HCT116 (cell line): Measurements from ENCODE around the gene CES3. TPM values are rescaled to one million over a fixed set of nuclear protein-coding genes. Genes with fewer than 3 reads are reported as not detected.

Experiments
- ATAC-seq: fragments of 200-7000 bp; cut with Tn5 transposase; 2 replicates; pipeline ENCODE4 v1.9.1; 2020; ENCODE audit warnings: mild to moderate bottlenecking, moderate library complexity
- BruUV-seq: library from RNA; stranded (reverse); fragments of 400-500 nt; replicated peaks from 2 replicates; lab custom pipeline; 2021; lab: Mats Ljungman, UMichigan
- CTCF ChIA-PET: fragments of 300-600 bp; sonication (Branson Sonifier 250); formaldehyde crosslinking; loops from one replicate; lab custom pipeline; 2021; ENCODE audit warnings: antibody characterized with exemption; lab: Charles Lee
- POLR2A ChIA-PET: fragments of 300-600, 350-600 bp; sonication (Branson Sonifier 250); formaldehyde crosslinking; loops from one replicate; lab custom pipeline; 2021; ENCODE audit warnings: antibody characterized with exemption; lab: Charles Lee
- RAD21 ChIA-PET, 2 experiments: fragments of 300-600 bp; sonication (Branson Sonifier 250); formaldehyde crosslinking; loops; one replicate each; lab custom pipeline; 2023; ENCODE audit warnings: low total read pairs in 2 of 2; ENCODE audit not compliant: uncharacterized antibody in 2 of 2, unreplicated experiment in 2 of 2, low non-redundant PET in 1 of 2; lab: Charles Lee
- DNase-seq: peaks from one replicate; pipeline ENCODE4 v3.0.0-alpha.2; 2010; ENCODE audit warnings: low read depth, low spot score
- H2AFZ ChIP-seq: fragments of 200-600 bp; shearing (Covaris generic), sonication (generic); 2 replicates; pipeline ENCODE4 v1.6.1; 2017; ENCODE audit warnings: low read depth, mixed run types, mixed read lengths, antibody characterized with exemption, low read length; ENCODE audit not compliant: poor library complexity, severe bottlenecking
- H3K27ac ChIP-seq: 2 replicates; pipeline ENCODE4 v1.5.1; 2012; ENCODE audit warnings: low read depth, low read length
- H3K27me3 ChIP-seq: fragments of 200-600 bp; sonication (generic); 2 replicates; pipeline ENCODE4 v1.6.1; 2016; ENCODE audit warnings: mixed run types, low read length, mixed read lengths; ENCODE audit not compliant: insufficient read depth
- H3K36me3 ChIP-seq, 2 experiments: fragments of 200-500 bp in 1 of 2; fragments of 200-600 bp in 1 of 2; sonication (Bioruptor generic) in 1 of 2; sonication (generic) in 1 of 2; 2 replicates each; pipeline versions ENCODE4 v1.5.1 to v1.6.1; 2014 to 2016; ENCODE audit warnings: low read length in 2 of 2, inconsistent platforms in 1 of 2, mixed read lengths in 1 of 2, mixed run types in 1 of 2; ENCODE audit not compliant: insufficient read depth in 2 of 2, control insufficient read depth in 1 of 2
- H3K4me1 ChIP-seq, 2 experiments: fragments of 200-600 bp in 1 of 2; sonication (generic) in 1 of 2; 2 replicates each; pipeline versions ENCODE4 v1.5.1 to v1.6.1; 2012 to 2017; ENCODE audit warnings: low read length in 2 of 2, inconsistent platforms in 1 of 2, mild to moderate bottlenecking in 1 of 2, mixed read lengths in 1 of 2, mixed run types in 1 of 2, moderate library complexity in 1 of 2; ENCODE audit not compliant: insufficient read depth in 2 of 2, control insufficient read depth in 1 of 2
- H3K4me2 ChIP-seq: fragments of 200-600 bp; sonication (generic); 2 replicates; pipeline ENCODE4 v1.6.1; 2017; ENCODE audit warnings: mixed run types, low read length, mixed read lengths
- H3K4me3 ChIP-seq, 2 experiments: fragments of 200-600 bp in 1 of 2; sonication (generic) in 1 of 2; replicated peaks in 1 of 2; 2 replicates each; pipeline ENCODE4 v1.5.1; 2011 to 2016; ENCODE audit warnings: low read length in 2 of 2, control low read depth in 1 of 2, low read depth in 1 of 2, mild to moderate bottlenecking in 1 of 2, mixed read lengths in 1 of 2, mixed run types in 1 of 2
- H3K79me2 ChIP-seq: fragments of 200-600 bp; sonication (generic); 2 replicates; pipeline ENCODE4 v1.6.1; 2017; ENCODE audit warnings: mild to moderate bottlenecking, mixed run types, low read length, moderate library complexity, mixed read lengths; ENCODE audit not compliant: insufficient read depth
- H3K9ac ChIP-seq: fragments of 200-600 bp; sonication (generic); 2 replicates; pipeline ENCODE4 v1.6.1; 2016; ENCODE audit warnings: low read length, mixed read lengths
- H3K9me2 ChIP-seq: fragments of 200-600 bp; sonication (generic), shearing (Covaris generic); 2 replicates; pipeline ENCODE4 v1.6.1; 2017; ENCODE audit warnings: mixed run types, mild to moderate bottlenecking, moderate library complexity; ENCODE audit not compliant: insufficient read depth
- H3K9me3 ChIP-seq, 2 experiments: fragments of 200-500 bp in 1 of 2; fragments of 200-600 bp in 1 of 2; sonication (Bioruptor generic) in 1 of 2; sonication (generic) in 1 of 2; 2 replicates each; pipeline ENCODE4 v1.6.1; 2014 to 2017; ENCODE audit warnings: low read length in 2 of 2, mixed read lengths in 2 of 2, inconsistent platforms in 1 of 2, low read depth in 1 of 2, mild to moderate bottlenecking in 1 of 2, mixed run types in 1 of 2, moderate library complexity in 1 of 2; ENCODE audit not compliant: control insufficient read depth in 1 of 2, insufficient read depth in 1 of 2
- H4K20me1 ChIP-seq: fragments of 200-600 bp; sonication (generic), shearing (Covaris generic); 2 replicates; pipeline ENCODE4 v1.6.1; 2017; ENCODE audit warnings: mixed run types, mild to moderate bottlenecking, moderate library complexity; ENCODE audit not compliant: insufficient read depth
- ATF3 ChIP-seq: IDR thresholded peaks from 2 replicates; pipeline ENCODE4 v1.6.1; 2012
- CBX3 ChIP-seq: IDR thresholded peaks from 2 replicates; pipeline ENCODE4 v1.6.1; 2012; ENCODE audit warnings: low read depth
- CEBPB ChIP-seq: IDR thresholded peaks from 2 replicates; pipeline ENCODE4 v1.6.1; 2012; ENCODE audit warnings: low read depth
- CTCF ChIP-seq, 3 experiments: fragments of 200-600 bp in 1 of 3; sonication (generic) in 1 of 3; IDR thresholded peaks in 2 of 3; conservative IDR thresholded peaks in 1 of 3; 2 replicates each; pipeline ENCODE4 v1.5.1; 2012 to 2017; ENCODE audit warnings: low read depth in 2 of 3, low read length in 2 of 3, antibody characterized with exemption in 1 of 3, borderline replicate concordance in 1 of 3, control low read depth in 1 of 3, mild to moderate bottlenecking in 1 of 3, mixed read lengths in 1 of 3, mixed run types in 1 of 3, moderate library complexity in 1 of 3; ENCODE audit not compliant: insufficient read depth in 1 of 3
- EGR1 ChIP-seq: IDR thresholded peaks from 2 replicates; pipeline ENCODE4 v1.6.1; 2012; ENCODE audit warnings: low read depth
- ELF1 ChIP-seq: IDR thresholded peaks from 2 replicates; pipeline ENCODE4 v1.6.1; 2012; ENCODE audit warnings: low read depth, borderline replicate concordance
- MAX ChIP-seq: IDR thresholded peaks from 2 replicates; pipeline ENCODE4 v1.6.1; 2012
- POLR2A ChIP-seq: IDR thresholded peaks from 2 replicates; pipeline ENCODE4 v1.7.0; 2011; ENCODE audit warnings: borderline replicate concordance; ENCODE audit not compliant: insufficient read depth, insufficient read length; ENCODE audit errors: extremely low read depth
- POLR2AphosphoS5 ChIP-seq: IDR thresholded peaks from 2 replicates; pipeline ENCODE4 v1.6.1; 2011; ENCODE audit warnings: mild to moderate bottlenecking, low read depth, low read length, moderate library complexity
- RAD21 ChIP-seq: IDR thresholded peaks from 2 replicates; pipeline ENCODE4 v1.6.1; 2012; ENCODE audit warnings: low read depth, mild to moderate bottlenecking
- REST ChIP-seq: IDR thresholded peaks from 2 replicates; pipeline ENCODE4 v1.6.1; 2012; ENCODE audit warnings: low read depth
- SIN3A ChIP-seq: IDR thresholded peaks from 2 replicates; pipeline ENCODE4 v1.6.1; 2012; ENCODE audit warnings: low read depth
- YY1 ChIP-seq: IDR thresholded peaks from 2 replicates; pipeline ENCODE4 v1.6.1; 2011; ENCODE audit warnings: low read length, low read depth, moderate library complexity, mild to moderate bottlenecking; ENCODE audit not compliant: insufficient replicate concordance; ENCODE audit errors: extremely low read depth
- ZBTB33 ChIP-seq: IDR thresholded peaks from 2 replicates; pipeline ENCODE4 v1.6.1; 2011; ENCODE audit warnings: mild to moderate bottlenecking, low read length, moderate library complexity; ENCODE audit not compliant: insufficient replicate concordance; ENCODE audit errors: extremely low read depth
- ZFX ChIP-seq: fragments of 450-650 bp; IDR thresholded peaks from 2 replicates; pipeline ENCODE4 v1.6.1; 2017
- ZNF274 ChIP-seq: fragments of 200-500 bp; sonication (Bioruptor generic); IDR thresholded peaks from 2 replicates; pipeline ENCODE4 v1.6.1; 2014; ENCODE audit warnings: mild to moderate bottlenecking, low read depth, low read length, inconsistent platforms
- intact Hi-C: fragments of 100-400 bp; cut with micrococcal nuclease; formaldehyde crosslinking; loops from 2 replicates; pipeline ENCODE4 v1.10.0; 2022
- total RNA-seq: library from RNA; stranded (reverse); gene quantifications from one replicate; pipeline ENCODE4 v1.2.1, GENCODE V29; 2021; ENCODE audit not compliant: unreplicated experiment

The CES3 gene
- total RNA-seq, 1 experiment from 2014 or later = 10.8 TPM

- no peaks in the 10 kb centered on the region for H3K27me3 ChIP-seq
- BruUV-seq = no TSS peak
- intact Hi-C loops = no loop called here
- no peak overlapping the region for H3K4me3 ChIP-seq
- no peak for DNase-seq
- no peak overlapping the region for H3K27ac ChIP-seq
- no peaks in the 10 kb centered on the region for H3K36me3 ChIP-seq
- no peak overlapping the region for H3K4me2 ChIP-seq
- H3K79me2 ChIP-seq = no peaks in the 10 kb centered on the region
- H3K9me2 ChIP-seq = no peaks in the 10 kb centered on the region
- RAD21 ChIA-PET = no interaction called here
- POLR2A ChIA-PET = no interaction called here
- H4K20me1 ChIP-seq = no peaks in the 10 kb centered on the region
- H3K9ac ChIP-seq = no peak overlapping the region
- H2AFZ ChIP-seq = no peak overlapping the region
- CTCF ChIA-PET = no interaction called here
- TF ChIP-seq CTCF (IDR thresholded peaks at IDR 0.05 in 2 of 3, conservative IDR thresholded peaks at IDR 0.05 in 1 of 3; ENCODE audit: borderline replicate concordance in 1 of 3, insufficient read depth in 1 of 3, low read depth in 2 of 3, low read length in 2 of 3) (no peak), ZFX (no peak), ATF3 (no peak), CBX3 (no peak), YY1 (no peak), EGR1 (no peak), POLR2AphosphoS5 (no peak), ZNF274 (no peak), CEBPB (no peak), SIN3A (no peak), ELF1 (no peak), ZBTB33 (no peak), RAD21 (no peak), MAX (no peak), POLR2A (no peak), REST (no peak)
- H3K4me1 ChIP-seq = peaks cover 0 to 13% of the 10 kb centered on the region in 2 experiments; a peak in 2 of 4 replicates
- H3K9me3 ChIP-seq = no peaks in the 10 kb centered on the region
- no peak for ATAC-seq
Observed at GRCh38 chr16:66913081-66913480, 48.0 kb upstream of the CES3 start.
